A549 treated with GW870086 at 1 μM for 4 hours (cell line): ENCODE results near the gene ARHGEF17. TPM values are rescaled to one million over a fixed set of nuclear protein-coding genes. Genes with fewer than 3 reads are reported as not detected.

ENCODE experiments used
- total RNA-seq: library from RNA; stranded (reverse); fragments of 200-300 nt; extraction: Qiagen RNA extraction; gene quantifications from 5 replicates; pipeline ENCODE4 v1.2.3, GENCODE V29; 2022; ENCODE audit warnings: low read depth

ARHGEF17 gene
- total RNA-seq: 7.4 to 13.3 TPM (median 12.5 TPM) in 5 replicates

GRCh38 chr11:73308003-73308960 is at the start of gene ARHGEF17:
Gene ARHGEF17 (plus strand): TSS chr11:73308276. CDS start chr11:73308639, 363 bp downstream.

DNA sequence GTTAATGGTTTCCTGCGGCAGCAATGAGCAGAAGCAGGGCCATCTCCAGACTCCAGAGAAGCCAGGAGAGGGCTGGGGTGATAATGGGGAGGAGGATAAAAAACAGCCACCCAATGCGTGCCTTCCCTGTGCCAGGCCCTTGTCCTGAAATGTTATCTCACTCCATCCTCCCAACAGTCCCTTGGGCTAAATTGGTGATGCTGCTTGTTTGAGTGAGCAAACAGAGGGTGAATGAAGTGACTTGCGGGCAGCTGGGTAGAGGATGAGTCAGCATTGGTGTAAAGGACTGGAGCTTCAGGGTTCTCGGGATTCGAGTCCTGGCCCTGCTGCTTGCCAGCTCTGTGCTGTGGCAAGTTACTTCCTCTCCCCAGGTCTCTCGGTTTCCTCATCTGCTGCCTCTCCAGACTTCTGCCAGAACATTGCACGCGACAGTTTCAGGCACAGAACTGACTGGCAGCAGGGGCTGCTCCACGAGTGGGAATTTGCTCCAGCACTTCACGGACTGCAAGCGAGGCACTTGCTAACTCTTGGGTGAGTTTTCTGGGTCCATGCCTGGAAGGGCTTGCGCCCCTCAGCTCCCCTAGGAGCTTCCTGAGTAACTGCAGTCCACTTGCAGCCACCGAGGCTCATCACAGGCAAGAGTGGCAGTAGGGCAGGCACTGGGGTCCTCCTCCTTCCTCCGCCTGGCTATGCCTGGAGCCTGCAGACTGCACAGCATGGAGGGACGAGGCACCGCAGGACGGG is 36.0 kb upstream of the ARHGEF17 start, which contains the start of gene P2RY6:
P2RY6 (plus strand) TSS at position 403 of the 744 bp plus-strand sequence. CDS start 24,181 bp downstream, outside the sequence.

GRCh38 chr11:73376160-73376802 is 68.2 kb downstream of the ARHGEF17 start, which contains the start of gene RELT:
Gene RELT (plus strand): TSS chr11:73376399. CDS start chr11:73389137, 12,738 bp downstream.

Other genes with a start within 250 kb of the ARHGEF17 start
- gene FCHSD2, start 166.0 kb upstream of the ARHGEF17 start, total RNA-seq: 7.6 to 12.1 TPM (median 8.9 TPM) in 5 replicates
- 12.8 to 15.3 TPM (median 13.1 TPM) in 5 replicates for gene P2RY2, start 90.0 kb upstream of the ARHGEF17 start, total RNA-seq
- gene P2RY6, start 35.9 kb upstream of the ARHGEF17 start, total RNA-seq: 5.8 to 10.4 TPM (median 8.9 TPM) in 5 replicates
- 6.1 to 8.7 TPM (median 7.3 TPM) in 5 replicates for gene RELT, start 68.1 kb downstream of the ARHGEF17 start, total RNA-seq